Testis (tissue), 3 donors: ENCODE measurements around the gene SH3RF3. TPM values are rescaled to one million over a fixed set of nuclear protein-coding genes. Genes with fewer than 3 reads are reported as not detected.

ENCODE experiments used
- DNase-seq: peaks from one replicate; pipeline ENCODE4 v3.0.0-alpha.2; 2019
- H3K27ac ChIP-seq, 2 donors: fragments of 200-600 bp; sonication (generic); one replicate each; pipeline ENCODE4 v1.5.1; 2019
- H3K27me3 ChIP-seq: fragments of 200-600 bp; sonication (generic); one replicate; pipeline ENCODE4 v1.5.1; 2019
- H3K36me3 ChIP-seq: fragments of 200-600 bp; sonication (generic); one replicate; pipeline ENCODE4 v1.5.1; 2017; ENCODE audit warnings: low read depth; ENCODE audit errors: missing control alignments
- H3K4me1 ChIP-seq: fragments of 200-600 bp; sonication (generic); one replicate; pipeline ENCODE4 v1.5.1; 2019
- H3K4me3 ChIP-seq, 2 donors: fragments of 200-600 bp; sonication (generic); one replicate each; pipeline ENCODE4 v1.5.1; 2017 to 2019
- H3K9me3 ChIP-seq: fragments of 200-600 bp; sonication (generic); one replicate; pipeline ENCODE4 v1.5.1; 2017
- POLR2A ChIP-seq: fragments of 450-650 bp; IDR thresholded peaks from one replicate; pipeline ENCODE4 v1.6.1; 2017; ENCODE audit warnings: antibody characterized with exemption, mild to moderate bottlenecking, moderate library complexity
- WGBS, 2 donors: methylation state at CpG; one replicate each; pipeline ENCODE4 v1.1.5; 2018; 5-methylcytosine and 5-hydroxymethylcytosine counted together
- intact Hi-C: fragments of 100-400 bp; cut with DNase I; formaldehyde crosslinking; loops from one replicate; pipeline ENCODE4 v1.15.1; 2023; ENCODE audit warnings: low total_unique reads
- polyA plus RNA-seq: library from polyadenylated mRNA; stranded (reverse); fragments of 350-450 nt; fragmentation: Illumina TruSeq; extraction: RNeasy Lipid Tissue Mini Kit (QIAGEN cat#74804); gene quantifications from one replicate; pipeline ENCODE4 v1.2.3, GENCODE V29; 2014; ENCODE audit warnings: low read depth, low replicate concordance; ENCODE audit not compliant: insufficient read depth
- total RNA-seq, 2 donors: library from RNA; depleted of rRNA; stranded (reverse); fragments of >200 nt; gene quantifications; one replicate each; pipeline ENCODE4 v1.2.3, GENCODE V29; 2016
- TF ChIP-seq, protein P1 (sequence below), 3 experiments: fragments of 450-650 bp in 2 of 3; fragments of 200-600 bp in 1 of 3; sonication (generic) in 1 of 3; IDR thresholded peaks; one replicate each; pipeline ENCODE4 v1.5.1; 2016 to 2019; ENCODE audit warnings: antibody characterized with exemption in 3 of 3, mild to moderate bottlenecking in 2 of 3, moderate library complexity in 1 of 3

The SH3RF3 gene
- total and polyA plus RNA-seq, 3 donors from 2014 or later = 9.3 to 20.1 (median 16.5) TPM

DNA sequence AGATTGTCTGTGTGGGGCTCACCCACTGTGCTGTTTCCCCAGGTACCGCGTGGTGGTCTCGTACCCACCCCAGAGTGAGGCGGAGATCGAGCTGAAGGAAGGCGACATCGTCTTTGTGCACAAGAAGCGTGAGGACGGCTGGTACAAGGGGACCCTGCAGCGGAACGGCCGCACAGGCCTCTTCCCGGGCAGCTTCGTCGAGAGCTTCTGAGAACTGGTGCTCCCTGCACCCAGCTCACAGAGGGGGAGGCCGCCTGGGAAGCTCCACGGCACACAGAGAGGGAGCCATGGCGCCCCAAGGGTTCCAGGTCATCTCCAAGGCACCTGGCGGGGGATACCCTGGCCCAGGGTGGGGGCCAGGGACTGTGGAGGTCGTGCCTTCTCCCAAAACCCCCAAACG is 372.5 kb downstream of the SH3RF3 start:
- no peak for DNase-seq
- no peak for TF ChIP-seq POLR2A
- TF ChIP-seq, protein P1, sequence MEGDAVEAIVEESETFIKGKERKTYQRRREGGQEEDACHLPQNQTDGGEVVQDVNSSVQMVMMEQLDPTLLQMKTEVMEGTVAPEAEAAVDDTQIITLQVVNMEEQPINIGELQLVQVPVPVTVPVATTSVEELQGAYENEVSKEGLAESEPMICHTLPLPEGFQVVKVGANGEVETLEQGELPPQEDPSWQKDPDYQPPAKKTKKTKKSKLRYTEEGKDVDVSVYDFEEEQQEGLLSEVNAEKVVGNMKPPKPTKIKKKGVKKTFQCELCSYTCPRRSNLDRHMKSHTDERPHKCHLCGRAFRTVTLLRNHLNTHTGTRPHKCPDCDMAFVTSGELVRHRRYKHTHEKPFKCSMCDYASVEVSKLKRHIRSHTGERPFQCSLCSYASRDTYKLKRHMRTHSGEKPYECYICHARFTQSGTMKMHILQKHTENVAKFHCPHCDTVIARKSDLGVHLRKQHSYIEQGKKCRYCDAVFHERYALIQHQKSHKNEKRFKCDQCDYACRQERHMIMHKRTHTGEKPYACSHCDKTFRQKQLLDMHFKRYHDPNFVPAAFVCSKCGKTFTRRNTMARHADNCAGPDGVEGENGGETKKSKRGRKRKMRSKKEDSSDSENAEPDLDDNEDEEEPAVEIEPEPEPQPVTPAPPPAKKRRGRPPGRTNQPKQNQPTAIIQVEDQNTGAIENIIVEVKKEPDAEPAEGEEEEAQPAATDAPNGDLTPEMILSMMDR (IDR thresholded peaks at IDR 0.05) = no peak
- intact Hi-C loops = no loop called here

GRCh38 chr2:109503191-109503590 is 374.2 kb downstream of the SH3RF3 start:
- intact Hi-C loops = no loop called here

More for the DNA sequence above, 372.5 kb downstream of the SH3RF3 start:
- no peak overlapping the region for H3K4me3 ChIP-seq
- 90 to 96% methylated on average over 21 of the region's 21 CpGs for WGBS, 2 donors
- no peaks in the 10 kb centered on the region for H3K36me3 ChIP-seq
- no peak overlapping the region for H3K27ac ChIP-seq
- no peaks in the 10 kb centered on the region for H3K9me3 ChIP-seq
- no peaks in the 10 kb centered on the region for H3K27me3 ChIP-seq
- H3K4me1 ChIP-seq = no peaks in the 10 kb centered on the region

DNA sequence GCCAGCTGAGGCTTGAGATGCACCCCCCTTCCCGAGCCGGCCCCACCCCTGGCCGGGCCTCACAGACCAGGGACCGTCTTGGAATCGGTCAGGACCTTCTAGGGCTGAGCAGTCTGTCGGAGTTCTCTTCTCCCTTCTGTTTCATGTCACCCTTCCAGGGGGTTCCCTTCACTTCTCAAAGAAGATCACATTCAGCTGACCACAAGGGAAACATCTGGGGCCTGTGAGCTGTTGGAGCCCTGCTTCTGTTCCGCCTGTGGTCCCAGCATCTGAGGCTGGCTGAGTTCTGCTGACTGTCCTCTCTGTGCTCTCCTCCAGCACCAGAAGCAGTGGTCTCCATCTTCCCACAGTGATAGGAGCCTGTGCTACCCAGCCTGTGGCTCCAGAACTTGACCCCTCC is 378.2 kb downstream of the SH3RF3 start:
- 86 to 88% methylated on average over 1 to 7 of the region's 7 CpGs for WGBS, 2 donors
- Histone ChIP-seq H3K27me3 (no peaks in the 10 kb centered on the region), H3K27ac (no peak overlapping the region), H3K9me3 (no peaks in the 10 kb centered on the region), H3K4me1 (no peaks in the 10 kb centered on the region), H3K4me3 (no peak overlapping the region), H3K36me3 (no peaks in the 10 kb centered on the region)
- intact Hi-C loops = no loop called here
- DNase-seq = no peak
- TF ChIP-seq, protein P1 (IDR thresholded peaks at IDR 0.05) = no peak

More at GRCh38 chr2:109503191-109503590, 374.2 kb downstream of the SH3RF3 start:
- Histone ChIP-seq H3K9me3 (no peaks in the 10 kb centered on the region), H3K27ac (no peak overlapping the region), H3K27me3 (no peaks in the 10 kb centered on the region), H3K4me1 (no peaks in the 10 kb centered on the region), H3K4me3 (no peak overlapping the region), H3K36me3 (no peaks in the 10 kb centered on the region)
- no peak for DNase-seq
- WGBS, 2 donors = 85 to 88% methylated on average over 5 of the region's 5 CpGs
- TF ChIP-seq POLR2A = no peak
- TF ChIP-seq, protein P1 (IDR thresholded peaks at IDR 0.05) = no peak

- no peak overlapping the region for H3K27ac ChIP-seq
- TF ChIP-seq, protein P1 (IDR thresholded peaks at IDR 0.05) = no peak
- intact Hi-C loops = no loop called here
Observed at GRCh38 chr2:109507828-109508227, 378.8 kb downstream of the SH3RF3 start.

GRCh38 chr2:109508556-109508955 is 379.6 kb downstream of the SH3RF3 start:
- H3K9me3 ChIP-seq = no peaks in the 10 kb centered on the region
- no peak overlapping the region for H3K4me3 ChIP-seq
- intact Hi-C loops = no loop called here
- TF ChIP-seq, protein P1 (IDR thresholded peaks at IDR 0.05) = no peak
- TF ChIP-seq POLR2A = no peak
- H3K36me3 ChIP-seq = no peaks in the 10 kb centered on the region
- no peaks in the 10 kb centered on the region for H3K27me3 ChIP-seq
- no peak overlapping the region for H3K27ac ChIP-seq
- H3K4me1 ChIP-seq = no peaks in the 10 kb centered on the region
- no peak for DNase-seq
- 75 to 81% methylated on average over 8 of the region's 8 CpGs for WGBS, 2 donors

More at GRCh38 chr2:109507828-109508227, 378.8 kb downstream of the SH3RF3 start:
- no peak for DNase-seq
- Histone ChIP-seq H3K4me1 (no peaks in the 10 kb centered on the region), H3K36me3 (no peaks in the 10 kb centered on the region), H3K9me3 (no peaks in the 10 kb centered on the region), H3K4me3 (no peak overlapping the region), H3K27me3 (no peaks in the 10 kb centered on the region)
- WGBS, 2 donors = 74 to 86% methylated on average over 6 of the region's 6 CpGs
